ENCODE data around the gene ITGB4. TPM values are rescaled to one million over a fixed set of nuclear protein-coding genes. Genes with fewer than 3 reads are reported as not detected.

The ITGB4 gene
- total and polyA plus RNA-seq, 2 of the 13 experiments (the other 11 are each of a cell fraction or from before 2014, with no cell fraction given) = 6.9 to 14.5 TPM

GRCh38 chr17:75697651-75698291 is 23.5 kb upstream of the ITGB4 start (continued):
- TF ChIP-seq TIGD3 (CRISPR knock-in tag; IDR thresholded peaks at IDR 0.05; ENCODE audit: borderline replicate concordance) (no peak), ZNF143 (CRISPR knock-in tag; IDR thresholded peaks at IDR 0.05) (no peak), CENPT (CRISPR knock-in tag; IDR thresholded peaks at IDR 0.05; ENCODE audit: low read depth) (no peak), ZNF34 (CRISPR knock-in tag; IDR thresholded peaks at IDR 0.05; ENCODE audit: borderline replicate concordance) (no peak), ZNF138 (CRISPR knock-in tag; IDR thresholded peaks at IDR 0.05; ENCODE audit: low read depth) (no peak), TFAP4 (IDR thresholded peaks at IDR 0.05; ENCODE audit: borderline replicate concordance, low read depth) (peak; percentile 32; the same call in 1 of the 2 replicates), ZBTB37 (CRISPR knock-in tag; IDR thresholded peaks at IDR 0.05) (no peak), HOXA5 (CRISPR knock-in tag; IDR thresholded peaks at IDR 0.05) (no peak), ZBTB44 (CRISPR knock-in tag; IDR thresholded peaks at IDR 0.05) (no peak), ZNF644 (CRISPR knock-in tag; IDR thresholded peaks at IDR 0.05; ENCODE audit: low read depth) (peak; percentile 21; the same call in 1 of the 2 replicates), ZNF790 (CRISPR knock-in tag; IDR thresholded peaks at IDR 0.05; ENCODE audit: borderline replicate concordance) (no peak), FOXM1 (CRISPR knock-in tag; IDR thresholded peaks at IDR 0.05) (no peak), YY1 (IDR thresholded peaks at IDR 0.05; ENCODE audit: insufficient read depth, insufficient replicate concordance, low read depth, low read length) (no peak), PRDM10 (CRISPR knock-in tag; IDR thresholded peaks at IDR 0.05; ENCODE audit: low read depth) (0 out of 2 replicates have a peak, but pooled peaks have one; percentile 31), DPF2 (CRISPR knock-in tag; IDR thresholded peaks at IDR 0.05; ENCODE audit: borderline replicate concordance, low read depth) (no peak; the same call in 1 of the 2 replicates), ZNF33A (CRISPR knock-in tag; IDR thresholded peaks at IDR 0.05; ENCODE audit: borderline replicate concordance) (no peak), TBX2 (CRISPR knock-in tag; IDR thresholded peaks at IDR 0.05; ENCODE audit: borderline replicate concordance) (no peak), SIX1 (CRISPR knock-in tag; IDR thresholded peaks at IDR 0.05; ENCODE audit: borderline replicate concordance) (peak; percentile 53; the same call in 1 of the 2 replicates), GFI1 (CRISPR knock-in tag; IDR thresholded peaks at IDR 0.05; ENCODE audit: borderline replicate concordance) (no peak), AGO2 (optimal IDR thresholded peaks at IDR 0.05; ENCODE audit: low read depth, low read length) (no peak)
